CD14-positive monocyte (primary cell): ENCODE measurements around the gene KNSTRN. TPM values are rescaled to one million over a fixed set of nuclear protein-coding genes. Genes with fewer than 3 reads are reported as not detected.
A peak's percentile ranks its signal among the peaks of the same experiment; 100 is the strongest.

Experiments used
- DNase-seq, 3 donors: peaks; one replicate each; pipeline ENCODE4 v3.0.0-alpha.2; 2011 to 2022
- H2AFZ ChIP-seq: 2 replicates; pipeline ENCODE4 v1.6.0; 2012; ENCODE audit warnings: mild to moderate bottlenecking, low read depth, low read length, inconsistent platforms; ENCODE audit not compliant: insufficient read depth, poor library complexity, severe bottlenecking
- H3K27ac ChIP-seq, 2 donors: 1 replicate in 1 of 2; 2 replicates in 1 of 2; pipeline ENCODE4 v1.5.1; 2012 to 2013; ENCODE audit warnings: low read length in 2 of 2, control low read depth in 1 of 2, inconsistent platforms in 1 of 2, low read depth in 1 of 2, mild to moderate bottlenecking in 1 of 2
- H3K27me3 ChIP-seq, 2 donors: one replicate each; pipeline versions ENCODE4 v1.6.0 to v1.6.1; 2011 to 2013; ENCODE audit warnings: low read length in 2 of 2; ENCODE audit not compliant: control insufficient read depth in 2 of 2, insufficient read depth in 2 of 2
- H3K36me3 ChIP-seq, 2 donors: replicated peaks in 1 of 2; 1 replicate in 1 of 2; 2 replicates in 1 of 2; pipeline versions ENCODE4 v1.5.1 to v1.6.1; 2012 to 2013; ENCODE audit warnings: low read length in 2 of 2, control low read depth in 1 of 2, inconsistent platforms in 1 of 2, mild to moderate bottlenecking in 1 of 2; ENCODE audit not compliant: insufficient read depth in 2 of 2, control insufficient read depth in 1 of 2
- H3K4me1 ChIP-seq, 2 donors: 1 replicate in 1 of 2; 2 replicates in 1 of 2; pipeline versions ENCODE4 v1.5.1 to v1.6.1; 2012 to 2013; ENCODE audit warnings: low read length in 2 of 2, control low read depth in 1 of 2, inconsistent platforms in 1 of 2, mild to moderate bottlenecking in 1 of 2, moderate library complexity in 1 of 2; ENCODE audit not compliant: insufficient read depth in 2 of 2, control insufficient read depth in 1 of 2
- H3K4me2 ChIP-seq: replicated peaks from 2 replicates; pipeline ENCODE3; 2012; ENCODE audit warnings: low read length, moderate library complexity, mild to moderate bottlenecking; ENCODE audit not compliant: poor library complexity, severe bottlenecking; ENCODE audit errors: extremely low read depth
- H3K4me3 ChIP-seq, 3 experiments: fragments of 200-600 bp in 1 of 3; sonication (generic) in 1 of 3; replicated peaks in 1 of 3; 1 replicate in 2 of 3; 2 replicates in 1 of 3; pipeline ENCODE4 v1.5.1; 2011 to 2013; ENCODE audit warnings: low read length in 3 of 3, mild to moderate bottlenecking in 3 of 3, control low read depth in 2 of 3, low read depth in 2 of 3, inconsistent platforms in 1 of 3, moderate library complexity in 1 of 3
- H3K79me2 ChIP-seq: 2 replicates; pipeline ENCODE4 v1.6.0; 2012; ENCODE audit warnings: mild to moderate bottlenecking, control low read depth, inconsistent platforms, low read length, moderate library complexity; ENCODE audit not compliant: insufficient read depth
- H3K9ac ChIP-seq: 2 replicates; pipeline ENCODE4 v1.6.0; 2017; ENCODE audit warnings: low read length, mild to moderate bottlenecking; ENCODE audit not compliant: insufficient read depth, poor library complexity, severe bottlenecking
- H3K9me3 ChIP-seq, 2 donors: replicated peaks in 1 of 2; 1 replicate in 1 of 2; 2 replicates in 1 of 2; pipeline versions ENCODE4 v1.5.1 to v1.6.1; 2012 to 2013; ENCODE audit warnings: low read length in 2 of 2, control low read depth in 1 of 2; ENCODE audit not compliant: control insufficient read depth in 1 of 2, insufficient read depth in 1 of 2
- H4K20me1 ChIP-seq: 2 replicates; pipeline ENCODE4 v1.6.0; 2012; ENCODE audit warnings: mild to moderate bottlenecking, low read length, control low read depth, moderate library complexity; ENCODE audit not compliant: insufficient read depth
- H3K27ac Mint-ChIP-seq, 7 donors: one replicate each; pipeline ENCODE4 v1.8.0; 2020; ENCODE audit warnings: mild to moderate bottlenecking in 7 of 7, mixed read lengths in 7 of 7, moderate library complexity in 6 of 7, inconsistent platforms in 2 of 7
- H3K27me3 Mint-ChIP-seq, 3 donors: one replicate each; pipeline ENCODE4 v1.8.0; 2021 to 2022; ENCODE audit warnings: low read depth in 3 of 3, mild to moderate bottlenecking in 3 of 3, mixed read lengths in 3 of 3, moderate library complexity in 3 of 3, inconsistent platforms in 1 of 3
- H3K36me3 Mint-ChIP-seq, 2 donors: one replicate each; pipeline ENCODE4 v1.8.0; 2020; ENCODE audit warnings: mixed read lengths in 2 of 2, inconsistent platforms in 1 of 2, mild to moderate bottlenecking in 1 of 2
- H3K4me1 Mint-ChIP-seq: one replicate; pipeline ENCODE4 v1.8.0; 2020; ENCODE audit warnings: mild to moderate bottlenecking, mixed read lengths
- H3K4me3 Mint-ChIP-seq, 2 donors: one replicate each; pipeline ENCODE4 v1.8.0; 2020; ENCODE audit warnings: mild to moderate bottlenecking in 2 of 2, mixed read lengths in 2 of 2, moderate library complexity in 1 of 2
- H3K9me3 Mint-ChIP-seq, 7 donors: one replicate each; pipeline ENCODE4 v1.8.0; 2020 to 2022; ENCODE audit warnings: mixed read lengths in 7 of 7, mild to moderate bottlenecking in 6 of 7, moderate library complexity in 6 of 7, inconsistent platforms in 2 of 7
- WGBS: methylation state at CpG from one replicate; pipeline ENCODE4 v1.1.5; 2013; ENCODE audit warnings: missing lambda C conversion rate; ENCODE audit not compliant: insufficient coverage; 5-methylcytosine and 5-hydroxymethylcytosine counted together
- intact Hi-C, 2 donors: fragments of 100-400 bp; cut with micrococcal nuclease; formaldehyde crosslinking; loops; one replicate each; pipeline versions ENCODE4 v1.15.0 to v1.15.1; 2023
- polyA plus RNA-seq, 3 donors: library from polyadenylated mRNA; depleted of rRNA in 1 of 3; unstranded in 2 of 3; stranded (reverse) in 1 of 3; fragments of 300-500 nt in 2 of 3; fragments of >200 nt in 1 of 3; fragmentation: Illumina TruSeq in 2 of 3; gene quantifications; 1 replicate in 2 of 3; 2 replicates in 1 of 3; pipeline ENCODE4 v1.2.3, GENCODE V29; 2012 to 2021
- TF ChIP-seq, protein P1 (sequence below): fragments of 200-600 bp; IDR thresholded peaks from one replicate; pipeline ENCODE4 v1.8.0; 2022; ENCODE audit warnings: antibody characterized with exemption, mild to moderate bottlenecking

Gene KNSTRN
- polyA plus RNA-seq, 3 donors: 5.4 to 10.0 (median 7.9) TPM

DNA sequence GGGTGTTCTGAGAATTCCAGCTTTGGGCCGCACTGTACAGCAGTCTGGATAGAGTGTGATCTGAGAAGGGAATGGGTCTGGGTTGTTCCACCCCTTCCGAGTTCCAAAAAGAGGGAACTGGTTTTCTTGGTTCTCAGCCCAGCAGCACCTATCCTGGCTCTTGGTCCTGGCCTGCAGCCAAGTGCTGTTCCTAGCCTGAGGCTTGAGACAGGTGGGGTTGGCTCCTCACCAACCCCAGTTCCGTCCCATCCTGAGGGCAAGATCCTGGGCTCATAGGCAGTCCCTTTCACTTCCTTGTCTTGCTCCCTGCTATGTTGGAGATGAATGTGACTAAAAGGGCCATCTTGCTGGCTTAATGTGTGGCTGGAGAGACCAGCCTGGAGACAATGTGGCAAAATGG lies 38.3 kb downstream of the KNSTRN start:
- TF ChIP-seq, protein P1, sequence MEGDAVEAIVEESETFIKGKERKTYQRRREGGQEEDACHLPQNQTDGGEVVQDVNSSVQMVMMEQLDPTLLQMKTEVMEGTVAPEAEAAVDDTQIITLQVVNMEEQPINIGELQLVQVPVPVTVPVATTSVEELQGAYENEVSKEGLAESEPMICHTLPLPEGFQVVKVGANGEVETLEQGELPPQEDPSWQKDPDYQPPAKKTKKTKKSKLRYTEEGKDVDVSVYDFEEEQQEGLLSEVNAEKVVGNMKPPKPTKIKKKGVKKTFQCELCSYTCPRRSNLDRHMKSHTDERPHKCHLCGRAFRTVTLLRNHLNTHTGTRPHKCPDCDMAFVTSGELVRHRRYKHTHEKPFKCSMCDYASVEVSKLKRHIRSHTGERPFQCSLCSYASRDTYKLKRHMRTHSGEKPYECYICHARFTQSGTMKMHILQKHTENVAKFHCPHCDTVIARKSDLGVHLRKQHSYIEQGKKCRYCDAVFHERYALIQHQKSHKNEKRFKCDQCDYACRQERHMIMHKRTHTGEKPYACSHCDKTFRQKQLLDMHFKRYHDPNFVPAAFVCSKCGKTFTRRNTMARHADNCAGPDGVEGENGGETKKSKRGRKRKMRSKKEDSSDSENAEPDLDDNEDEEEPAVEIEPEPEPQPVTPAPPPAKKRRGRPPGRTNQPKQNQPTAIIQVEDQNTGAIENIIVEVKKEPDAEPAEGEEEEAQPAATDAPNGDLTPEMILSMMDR: no peak

GRCh38 chr15:40421246-40422157 lies 39.0 kb downstream of the KNSTRN start:
- Histone ChIP-seq H3K36me3 (peaks cover 16 to 21% of the 10 kb centered on the region in 2 donors), H3K79me2 (no peaks in the 10 kb centered on the region), H2AFZ (peak overlapping the region; percentile 65), H3K4me2 (peak overlapping the region; percentile 58), H3K27ac (no peak overlapping the region), H3K4me3 (peak overlapping the region in 1 of 3 experiments; percentile 54), H3K27me3 (no peaks in the 10 kb centered on the region), H3K9ac (no peak overlapping the region), H3K4me1 (peaks cover 14 to 18% of the 10 kb centered on the region in 2 donors), H4K20me1 (no peaks in the 10 kb centered on the region), H3K9me3 (no peaks in the 10 kb centered on the region)
- TF ChIP-seq, protein P1: peak; percentile 98
- Mint-ChIP-seq H3K27me3 (peaks cover 2 to 3% (median 2%) of the 10 kb centered on the region in 3 donors), H3K4me1 (peaks cover 19% of the 10 kb centered on the region), H3K36me3 (peaks cover 17 to 28% of the 10 kb centered on the region in 2 donors), H3K27ac (no peak overlapping the region), H3K9me3 (peaks cover 0 to 3% (median 0%) of the 10 kb centered on the region in 7 donors), H3K4me3 (peak overlapping the region; percentile 60 to 74)
- 20% methylated on average over 30 of the region's 31 CpGs for WGBS
- intact Hi-C loops: loop anchor here (1.0 to 10.0 kb wide), 7 partner anchors 53 to 207 kb away; partner anchors contain the start of gene CCDC9B (in 1 of the 2)
- peak; percentile 67 to 73 (median 69) for DNase-seq

More for the DNA sequence above, 38.3 kb downstream of the KNSTRN start:
- no peak overlapping the region for H3K9ac ChIP-seq
- peaks cover 19% of the 10 kb centered on the region for H3K4me1 Mint-ChIP-seq
- peaks cover 20 to 35% of the 10 kb centered on the region in 2 donors for H3K36me3 Mint-ChIP-seq
- H3K4me3 Mint-ChIP-seq: no peak overlapping the region
- H3K27ac ChIP-seq: no peak overlapping the region
- H3K36me3 ChIP-seq: peaks cover 23 to 28% of the 10 kb centered on the region in 2 donors
- H3K4me3 ChIP-seq: no peak overlapping the region
- H3K9me3 Mint-ChIP-seq: peaks cover 0 to 3% (median 0%) of the 10 kb centered on the region in 7 donors
- DNase-seq: no peak
- H3K27ac Mint-ChIP-seq: no peak overlapping the region
- peaks cover 2 to 3% (median 2%) of the 10 kb centered on the region in 3 donors for H3K27me3 Mint-ChIP-seq
- intact Hi-C loops: loop anchor here (1.0 to 10.0 kb wide), 6 partner anchors 53 to 206 kb away; partner anchors contain the start of gene CCDC9B (in 1 of the 2)
- H3K4me2 ChIP-seq: no peak overlapping the region
- H4K20me1 ChIP-seq: no peaks in the 10 kb centered on the region
- H2AFZ ChIP-seq: no peak overlapping the region
- WGBS: 64% methylated on average over 2 of the region's 3 CpGs
- no peaks in the 10 kb centered on the region for H3K79me2 ChIP-seq
- H3K27me3 ChIP-seq: no peaks in the 10 kb centered on the region
- H3K9me3 ChIP-seq: no peaks in the 10 kb centered on the region
- H3K4me1 ChIP-seq: peaks cover 14 to 18% of the 10 kb centered on the region in 2 donors
